HCT116 (cell line): ENCODE results near the gene COMMD3. TPM values are rescaled to one million over a fixed set of nuclear protein-coding genes. Genes with fewer than 3 reads are reported as not detected.

Experiments
- ATAC-seq: fragments of 200-7000 bp; cut with Tn5 transposase; 2 replicates; pipeline ENCODE4 v1.9.1; 2020; ENCODE audit warnings: mild to moderate bottlenecking, moderate library complexity
- BruUV-seq: library from RNA; stranded (reverse); fragments of 400-500 nt; replicated peaks from 2 replicates; lab custom pipeline; 2021; lab: Mats Ljungman, UMichigan
- CTCF ChIA-PET: fragments of 300-600 bp; sonication (Branson Sonifier 250); formaldehyde crosslinking; loops from one replicate; lab custom pipeline; 2021; ENCODE audit warnings: antibody characterized with exemption; lab: Charles Lee
- POLR2A ChIA-PET: fragments of 300-600, 350-600 bp; sonication (Branson Sonifier 250); formaldehyde crosslinking; loops from one replicate; lab custom pipeline; 2021; ENCODE audit warnings: antibody characterized with exemption; lab: Charles Lee
- RAD21 ChIA-PET, 2 experiments: fragments of 300-600 bp; sonication (Branson Sonifier 250); formaldehyde crosslinking; loops; one replicate each; lab custom pipeline; 2023; ENCODE audit warnings: low total read pairs in 2 of 2; ENCODE audit not compliant: uncharacterized antibody in 2 of 2, unreplicated experiment in 2 of 2, low non-redundant PET in 1 of 2; lab: Charles Lee
- DNase-seq: peaks from one replicate; pipeline ENCODE4 v3.0.0-alpha.2; 2010; ENCODE audit warnings: low read depth, low spot score
- H2AFZ ChIP-seq: fragments of 200-600 bp; shearing (Covaris generic), sonication (generic); 2 replicates; pipeline ENCODE4 v1.6.1; 2017; ENCODE audit warnings: low read depth, mixed run types, mixed read lengths, antibody characterized with exemption, low read length; ENCODE audit not compliant: poor library complexity, severe bottlenecking
- H3K27ac ChIP-seq: 2 replicates; pipeline ENCODE4 v1.5.1; 2012; ENCODE audit warnings: low read depth, low read length
- H3K27me3 ChIP-seq: fragments of 200-600 bp; sonication (generic); 2 replicates; pipeline ENCODE4 v1.6.1; 2016; ENCODE audit warnings: mixed run types, low read length, mixed read lengths; ENCODE audit not compliant: insufficient read depth
- H3K36me3 ChIP-seq, 2 experiments: fragments of 200-500 bp in 1 of 2; fragments of 200-600 bp in 1 of 2; sonication (Bioruptor generic) in 1 of 2; sonication (generic) in 1 of 2; 2 replicates each; pipeline versions ENCODE4 v1.5.1 to v1.6.1; 2014 to 2016; ENCODE audit warnings: low read length in 2 of 2, inconsistent platforms in 1 of 2, mixed read lengths in 1 of 2, mixed run types in 1 of 2; ENCODE audit not compliant: insufficient read depth in 2 of 2, control insufficient read depth in 1 of 2
- H3K4me1 ChIP-seq, 2 experiments: fragments of 200-600 bp in 1 of 2; sonication (generic) in 1 of 2; 2 replicates each; pipeline versions ENCODE4 v1.5.1 to v1.6.1; 2012 to 2017; ENCODE audit warnings: low read length in 2 of 2, inconsistent platforms in 1 of 2, mild to moderate bottlenecking in 1 of 2, mixed read lengths in 1 of 2, mixed run types in 1 of 2, moderate library complexity in 1 of 2; ENCODE audit not compliant: insufficient read depth in 2 of 2, control insufficient read depth in 1 of 2
- H3K4me2 ChIP-seq: fragments of 200-600 bp; sonication (generic); 2 replicates; pipeline ENCODE4 v1.6.1; 2017; ENCODE audit warnings: mixed run types, low read length, mixed read lengths
- H3K4me3 ChIP-seq, 2 experiments: fragments of 200-600 bp in 1 of 2; sonication (generic) in 1 of 2; replicated peaks in 1 of 2; 2 replicates each; pipeline ENCODE4 v1.5.1; 2011 to 2016; ENCODE audit warnings: low read length in 2 of 2, control low read depth in 1 of 2, low read depth in 1 of 2, mild to moderate bottlenecking in 1 of 2, mixed read lengths in 1 of 2, mixed run types in 1 of 2
- H3K79me2 ChIP-seq: fragments of 200-600 bp; sonication (generic); 2 replicates; pipeline ENCODE4 v1.6.1; 2017; ENCODE audit warnings: mild to moderate bottlenecking, mixed run types, low read length, moderate library complexity, mixed read lengths; ENCODE audit not compliant: insufficient read depth
- H3K9ac ChIP-seq: fragments of 200-600 bp; sonication (generic); 2 replicates; pipeline ENCODE4 v1.6.1; 2016; ENCODE audit warnings: low read length, mixed read lengths
- H3K9me2 ChIP-seq: fragments of 200-600 bp; sonication (generic), shearing (Covaris generic); 2 replicates; pipeline ENCODE4 v1.6.1; 2017; ENCODE audit warnings: mixed run types, mild to moderate bottlenecking, moderate library complexity; ENCODE audit not compliant: insufficient read depth
- H3K9me3 ChIP-seq, 2 experiments: fragments of 200-500 bp in 1 of 2; fragments of 200-600 bp in 1 of 2; sonication (Bioruptor generic) in 1 of 2; sonication (generic) in 1 of 2; 2 replicates each; pipeline ENCODE4 v1.6.1; 2014 to 2017; ENCODE audit warnings: low read length in 2 of 2, mixed read lengths in 2 of 2, inconsistent platforms in 1 of 2, low read depth in 1 of 2, mild to moderate bottlenecking in 1 of 2, mixed run types in 1 of 2, moderate library complexity in 1 of 2; ENCODE audit not compliant: control insufficient read depth in 1 of 2, insufficient read depth in 1 of 2
- H4K20me1 ChIP-seq: fragments of 200-600 bp; sonication (generic), shearing (Covaris generic); 2 replicates; pipeline ENCODE4 v1.6.1; 2017; ENCODE audit warnings: mixed run types, mild to moderate bottlenecking, moderate library complexity; ENCODE audit not compliant: insufficient read depth
- CBX3 ChIP-seq: IDR thresholded peaks from 2 replicates; pipeline ENCODE4 v1.6.1; 2012; ENCODE audit warnings: low read depth
- EZH2 ChIP-seq: fragments of 200-600 bp; sonication (generic); IDR thresholded peaks from 2 replicates; pipeline ENCODE4 v1.6.1; 2017; ENCODE audit warnings: antibody characterized with exemption, mixed run types
- EZH2phosphoT487 ChIP-seq: fragments of 200-600 bp; IDR thresholded peaks from 2 replicates; pipeline ENCODE4 v1.6.1; 2018; ENCODE audit warnings: antibody characterized with exemption, borderline replicate concordance
- FOSL1 ChIP-seq: IDR thresholded peaks from 2 replicates; pipeline ENCODE4 v1.6.1; 2012; ENCODE audit warnings: low read depth
- JUND ChIP-seq: IDR thresholded peaks from 2 replicates; pipeline ENCODE4 v1.6.1; 2012
- SIN3A ChIP-seq: IDR thresholded peaks from 2 replicates; pipeline ENCODE4 v1.6.1; 2012; ENCODE audit warnings: low read depth
- YY1 ChIP-seq: IDR thresholded peaks from 2 replicates; pipeline ENCODE4 v1.6.1; 2011; ENCODE audit warnings: low read length, low read depth, moderate library complexity, mild to moderate bottlenecking; ENCODE audit not compliant: insufficient replicate concordance; ENCODE audit errors: extremely low read depth
- ZFX ChIP-seq: fragments of 450-650 bp; IDR thresholded peaks from 2 replicates; pipeline ENCODE4 v1.6.1; 2017
- intact Hi-C: fragments of 100-400 bp; cut with micrococcal nuclease; formaldehyde crosslinking; loops from 2 replicates; pipeline ENCODE4 v1.10.0; 2022
- total RNA-seq: library from RNA; stranded (reverse); gene quantifications from one replicate; pipeline ENCODE4 v1.2.1, GENCODE V29; 2021; ENCODE audit not compliant: unreplicated experiment
- TF ChIP-seq, protein P1 (sequence below): IDR thresholded peaks from 2 replicates; pipeline ENCODE4 v1.6.1; 2012; ENCODE audit warnings: low read depth
- TF ChIP-seq, protein P2 (sequence below), 3 experiments: fragments of 200-600 bp in 1 of 3; sonication (generic) in 1 of 3; IDR thresholded peaks in 2 of 3; conservative IDR thresholded peaks in 1 of 3; 2 replicates each; pipeline ENCODE4 v1.5.1; 2012 to 2017; ENCODE audit warnings: low read depth in 2 of 3, low read length in 2 of 3, antibody characterized with exemption in 1 of 3, borderline replicate concordance in 1 of 3, control low read depth in 1 of 3, mild to moderate bottlenecking in 1 of 3, mixed read lengths in 1 of 3, mixed run types in 1 of 3, moderate library complexity in 1 of 3; ENCODE audit not compliant: insufficient read depth in 1 of 3
- TF ChIP-seq, protein P3 (sequence below): IDR thresholded peaks from 2 replicates; pipeline ENCODE4 v1.6.1; 2012

The COMMD3 gene
- total RNA-seq, 1 experiment from 2014 or later = 43.0 TPM

DNA sequence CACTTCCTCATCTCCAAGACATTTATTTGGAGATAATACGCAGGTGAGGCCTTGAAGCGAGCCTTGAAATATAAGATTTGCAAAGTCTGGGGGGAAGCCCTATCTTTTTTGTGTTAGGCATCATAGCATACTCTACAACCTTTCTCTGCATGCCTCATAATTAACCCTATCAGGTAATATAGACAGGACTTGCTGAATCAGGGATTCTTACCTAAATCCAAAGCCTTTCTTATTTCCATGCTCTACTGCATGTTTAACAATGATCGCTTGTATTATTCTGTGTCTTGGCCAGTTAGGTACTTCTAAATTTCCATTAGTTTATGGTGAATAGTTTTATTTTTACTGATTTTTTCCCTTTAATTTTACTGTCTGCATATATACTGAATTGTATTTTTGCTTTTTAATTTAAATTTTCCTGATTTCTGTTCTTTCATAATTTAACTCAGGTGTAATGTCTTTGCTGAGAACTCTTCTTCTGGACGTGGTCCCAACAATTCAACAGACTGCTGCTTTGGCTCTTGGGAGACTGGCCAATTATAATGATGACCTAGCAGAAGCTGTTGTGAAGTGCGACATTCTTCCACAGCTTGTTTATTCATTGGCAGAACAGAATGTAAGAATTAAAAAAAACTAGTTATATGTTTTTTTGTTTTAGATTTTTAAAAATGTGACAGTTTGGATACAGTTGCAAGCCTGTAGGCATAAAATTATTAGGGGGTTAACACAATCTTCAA lies 48.4 kb downstream of the COMMD3 start:
- intact Hi-C loops = no loop called here
- Histone ChIP-seq H3K9me3 (no peaks in the 10 kb centered on the region), H3K4me1 (no peaks in the 10 kb centered on the region), H3K4me3 (no peak overlapping the region), H3K27me3 (no peaks in the 10 kb centered on the region), H3K79me2 (no peaks in the 10 kb centered on the region), H4K20me1 (no peaks in the 10 kb centered on the region), H3K4me2 (no peak overlapping the region), H3K36me3 (no peaks in the 10 kb centered on the region), H3K9ac (no peak overlapping the region), H3K9me2 (no peaks in the 10 kb centered on the region), H3K27ac (no peak overlapping the region), H2AFZ (no peak overlapping the region)
- TF ChIP-seq, protein P1, sequence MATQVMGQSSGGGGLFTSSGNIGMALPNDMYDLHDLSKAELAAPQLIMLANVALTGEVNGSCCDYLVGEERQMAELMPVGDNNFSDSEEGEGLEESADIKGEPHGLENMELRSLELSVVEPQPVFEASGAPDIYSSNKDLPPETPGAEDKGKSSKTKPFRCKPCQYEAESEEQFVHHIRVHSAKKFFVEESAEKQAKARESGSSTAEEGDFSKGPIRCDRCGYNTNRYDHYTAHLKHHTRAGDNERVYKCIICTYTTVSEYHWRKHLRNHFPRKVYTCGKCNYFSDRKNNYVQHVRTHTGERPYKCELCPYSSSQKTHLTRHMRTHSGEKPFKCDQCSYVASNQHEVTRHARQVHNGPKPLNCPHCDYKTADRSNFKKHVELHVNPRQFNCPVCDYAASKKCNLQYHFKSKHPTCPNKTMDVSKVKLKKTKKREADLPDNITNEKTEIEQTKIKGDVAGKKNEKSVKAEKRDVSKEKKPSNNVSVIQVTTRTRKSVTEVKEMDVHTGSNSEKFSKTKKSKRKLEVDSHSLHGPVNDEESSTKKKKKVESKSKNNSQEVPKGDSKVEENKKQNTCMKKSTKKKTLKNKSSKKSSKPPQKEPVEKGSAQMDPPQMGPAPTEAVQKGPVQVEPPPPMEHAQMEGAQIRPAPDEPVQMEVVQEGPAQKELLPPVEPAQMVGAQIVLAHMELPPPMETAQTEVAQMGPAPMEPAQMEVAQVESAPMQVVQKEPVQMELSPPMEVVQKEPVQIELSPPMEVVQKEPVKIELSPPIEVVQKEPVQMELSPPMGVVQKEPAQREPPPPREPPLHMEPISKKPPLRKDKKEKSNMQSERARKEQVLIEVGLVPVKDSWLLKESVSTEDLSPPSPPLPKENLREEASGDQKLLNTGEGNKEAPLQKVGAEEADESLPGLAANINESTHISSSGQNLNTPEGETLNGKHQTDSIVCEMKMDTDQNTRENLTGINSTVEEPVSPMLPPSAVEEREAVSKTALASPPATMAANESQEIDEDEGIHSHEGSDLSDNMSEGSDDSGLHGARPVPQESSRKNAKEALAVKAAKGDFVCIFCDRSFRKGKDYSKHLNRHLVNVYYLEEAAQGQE = no peak
- no peak for TF ChIP-seq ZFX
- TF ChIP-seq, protein P2, sequence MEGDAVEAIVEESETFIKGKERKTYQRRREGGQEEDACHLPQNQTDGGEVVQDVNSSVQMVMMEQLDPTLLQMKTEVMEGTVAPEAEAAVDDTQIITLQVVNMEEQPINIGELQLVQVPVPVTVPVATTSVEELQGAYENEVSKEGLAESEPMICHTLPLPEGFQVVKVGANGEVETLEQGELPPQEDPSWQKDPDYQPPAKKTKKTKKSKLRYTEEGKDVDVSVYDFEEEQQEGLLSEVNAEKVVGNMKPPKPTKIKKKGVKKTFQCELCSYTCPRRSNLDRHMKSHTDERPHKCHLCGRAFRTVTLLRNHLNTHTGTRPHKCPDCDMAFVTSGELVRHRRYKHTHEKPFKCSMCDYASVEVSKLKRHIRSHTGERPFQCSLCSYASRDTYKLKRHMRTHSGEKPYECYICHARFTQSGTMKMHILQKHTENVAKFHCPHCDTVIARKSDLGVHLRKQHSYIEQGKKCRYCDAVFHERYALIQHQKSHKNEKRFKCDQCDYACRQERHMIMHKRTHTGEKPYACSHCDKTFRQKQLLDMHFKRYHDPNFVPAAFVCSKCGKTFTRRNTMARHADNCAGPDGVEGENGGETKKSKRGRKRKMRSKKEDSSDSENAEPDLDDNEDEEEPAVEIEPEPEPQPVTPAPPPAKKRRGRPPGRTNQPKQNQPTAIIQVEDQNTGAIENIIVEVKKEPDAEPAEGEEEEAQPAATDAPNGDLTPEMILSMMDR (IDR thresholded peaks at IDR 0.05 in 2 of 3, conservative IDR thresholded peaks at IDR 0.05 in 1 of 3; ENCODE audit: borderline replicate concordance in 1 of 3, insufficient read depth in 1 of 3, low read depth in 2 of 3, low read length in 2 of 3) = no peak
- no peak for TF ChIP-seq EZH2phosphoT487
- TF ChIP-seq EZH2 = no peak
- TF ChIP-seq YY1 = no peak
- no peak for TF ChIP-seq FOSL1
- TF ChIP-seq CBX3 = no peak
- TF ChIP-seq, protein P3, sequence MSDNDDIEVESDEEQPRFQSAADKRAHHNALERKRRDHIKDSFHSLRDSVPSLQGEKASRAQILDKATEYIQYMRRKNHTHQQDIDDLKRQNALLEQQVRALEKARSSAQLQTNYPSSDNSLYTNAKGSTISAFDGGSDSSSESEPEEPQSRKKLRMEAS = no peak
- TF ChIP-seq SIN3A = no peak
- TF ChIP-seq JUND = no peak
- RAD21 ChIA-PET = no interaction called here
- POLR2A ChIA-PET = no interaction called here
- no TSS peak for BruUV-seq
- CTCF ChIA-PET = no interaction called here
- DNase-seq (no peak), ATAC-seq (no peak)
